ENCODE measurements around the gene VSIG1.

DNA sequence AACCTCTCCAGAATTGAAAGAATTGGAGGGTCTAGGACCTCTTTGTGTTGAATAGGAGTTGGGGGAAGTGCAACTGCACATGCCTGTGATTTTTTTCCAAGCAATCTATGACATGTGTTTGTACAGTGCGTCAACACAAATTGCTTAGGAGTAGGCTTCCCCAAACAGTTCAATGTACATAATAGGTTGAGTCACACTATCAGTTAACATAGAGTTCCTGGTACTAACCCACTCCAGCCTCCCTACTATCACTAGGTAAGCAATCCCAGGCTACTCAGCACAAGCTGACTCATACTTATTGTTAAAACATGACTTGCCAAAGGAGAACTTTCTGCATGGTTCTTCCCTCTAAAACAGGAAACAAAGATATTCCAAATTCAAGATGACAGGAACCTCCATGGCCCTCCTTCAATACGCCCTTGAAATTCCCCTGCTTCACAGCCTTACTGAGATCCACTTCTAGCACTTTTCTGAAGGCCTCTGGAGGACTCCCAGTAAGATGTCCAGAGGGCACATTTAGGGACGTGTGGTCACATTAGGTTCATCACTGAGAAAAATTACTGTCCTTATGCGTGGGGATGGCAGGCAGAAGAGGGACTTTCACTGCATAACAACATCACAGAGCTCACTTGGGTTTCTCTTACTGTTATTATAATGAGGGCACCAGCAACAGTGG is 8.4 kb upstream of the VSIG1 start:
- TF ChIP-seq, protein P1, sequence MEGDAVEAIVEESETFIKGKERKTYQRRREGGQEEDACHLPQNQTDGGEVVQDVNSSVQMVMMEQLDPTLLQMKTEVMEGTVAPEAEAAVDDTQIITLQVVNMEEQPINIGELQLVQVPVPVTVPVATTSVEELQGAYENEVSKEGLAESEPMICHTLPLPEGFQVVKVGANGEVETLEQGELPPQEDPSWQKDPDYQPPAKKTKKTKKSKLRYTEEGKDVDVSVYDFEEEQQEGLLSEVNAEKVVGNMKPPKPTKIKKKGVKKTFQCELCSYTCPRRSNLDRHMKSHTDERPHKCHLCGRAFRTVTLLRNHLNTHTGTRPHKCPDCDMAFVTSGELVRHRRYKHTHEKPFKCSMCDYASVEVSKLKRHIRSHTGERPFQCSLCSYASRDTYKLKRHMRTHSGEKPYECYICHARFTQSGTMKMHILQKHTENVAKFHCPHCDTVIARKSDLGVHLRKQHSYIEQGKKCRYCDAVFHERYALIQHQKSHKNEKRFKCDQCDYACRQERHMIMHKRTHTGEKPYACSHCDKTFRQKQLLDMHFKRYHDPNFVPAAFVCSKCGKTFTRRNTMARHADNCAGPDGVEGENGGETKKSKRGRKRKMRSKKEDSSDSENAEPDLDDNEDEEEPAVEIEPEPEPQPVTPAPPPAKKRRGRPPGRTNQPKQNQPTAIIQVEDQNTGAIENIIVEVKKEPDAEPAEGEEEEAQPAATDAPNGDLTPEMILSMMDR (IDR thresholded peaks at IDR 0.05): no peak
- TF ChIP-seq ZFX (IDR thresholded peaks at IDR 0.05; ENCODE audit: borderline replicate concordance): no peak
